ENCODE measurements around the gene FDPS. TPM values are rescaled to one million over a fixed set of nuclear protein-coding genes. Genes with fewer than 3 reads are reported as not detected.

Gene FDPS
- total RNA-seq, 4 donors from 2014 or later, result 89.0 to 103 (median 98.9) TPM

DNA sequence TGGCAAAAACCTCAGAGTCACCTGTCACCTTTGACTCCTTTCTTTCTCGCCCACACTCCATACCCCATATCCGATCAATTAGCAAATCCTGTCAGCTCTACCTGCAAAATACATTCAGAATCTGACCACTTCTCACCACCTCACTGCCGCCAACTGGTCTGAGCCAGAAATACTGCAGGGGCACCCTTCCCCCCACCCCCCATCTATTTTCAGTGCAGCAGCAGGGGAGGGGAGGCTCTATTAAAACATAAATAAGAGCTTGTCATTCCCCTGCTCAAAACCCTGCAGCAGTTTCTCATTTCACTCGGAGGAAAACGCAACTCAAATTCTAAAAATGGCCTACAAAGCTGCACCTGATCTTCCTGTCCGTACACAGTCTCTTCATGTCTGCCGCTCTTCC, 11.3 kb upstream of the FDPS start:
- WGBS, 2 donors, result 56 to 62% methylated on average over 7 of the region's 7 CpGs
- intact Hi-C loops (cut with DNase I), result no loop called here

DNA sequence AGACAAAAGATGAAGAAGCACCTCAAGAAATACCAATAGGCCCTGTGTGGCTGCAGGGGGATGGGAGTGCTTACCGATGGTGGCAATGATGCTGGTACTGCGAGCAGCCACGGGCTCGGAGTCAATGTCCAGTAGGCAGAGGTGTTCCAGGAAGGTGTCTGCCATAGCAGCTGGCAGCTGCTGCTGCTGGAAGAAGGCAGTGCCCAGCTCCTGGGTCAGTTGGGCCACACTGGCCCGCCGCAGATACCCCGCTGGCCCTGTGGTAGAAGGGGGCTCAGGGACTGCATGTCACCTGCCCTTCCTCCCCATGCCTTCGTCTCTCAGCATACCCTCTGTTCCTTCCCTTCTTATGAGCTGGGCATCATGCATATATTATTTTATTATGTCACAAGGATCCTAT, 8.6 kb upstream of the FDPS start:
- DNase-seq, result no peak
- H3K27ac ChIP-seq, result no peak overlapping the region
- H3K4me3 ChIP-seq (replicated peaks in 1 of 3), result no peak overlapping the region
- H3K36me3 ChIP-seq, result no peaks in the 10 kb centered on the region
- WGBS, 2 donors, result 90 to 99% methylated on average over 8 of the region's 8 CpGs
- TF ChIP-seq POLR2A (IDR thresholded peaks at IDR 0.05), result no peak
- TF ChIP-seq, protein P1, sequence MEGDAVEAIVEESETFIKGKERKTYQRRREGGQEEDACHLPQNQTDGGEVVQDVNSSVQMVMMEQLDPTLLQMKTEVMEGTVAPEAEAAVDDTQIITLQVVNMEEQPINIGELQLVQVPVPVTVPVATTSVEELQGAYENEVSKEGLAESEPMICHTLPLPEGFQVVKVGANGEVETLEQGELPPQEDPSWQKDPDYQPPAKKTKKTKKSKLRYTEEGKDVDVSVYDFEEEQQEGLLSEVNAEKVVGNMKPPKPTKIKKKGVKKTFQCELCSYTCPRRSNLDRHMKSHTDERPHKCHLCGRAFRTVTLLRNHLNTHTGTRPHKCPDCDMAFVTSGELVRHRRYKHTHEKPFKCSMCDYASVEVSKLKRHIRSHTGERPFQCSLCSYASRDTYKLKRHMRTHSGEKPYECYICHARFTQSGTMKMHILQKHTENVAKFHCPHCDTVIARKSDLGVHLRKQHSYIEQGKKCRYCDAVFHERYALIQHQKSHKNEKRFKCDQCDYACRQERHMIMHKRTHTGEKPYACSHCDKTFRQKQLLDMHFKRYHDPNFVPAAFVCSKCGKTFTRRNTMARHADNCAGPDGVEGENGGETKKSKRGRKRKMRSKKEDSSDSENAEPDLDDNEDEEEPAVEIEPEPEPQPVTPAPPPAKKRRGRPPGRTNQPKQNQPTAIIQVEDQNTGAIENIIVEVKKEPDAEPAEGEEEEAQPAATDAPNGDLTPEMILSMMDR (IDR thresholded peaks at IDR 0.05), result no peak
- H3K4me1 ChIP-seq, result peaks cover 4% of the 10 kb centered on the region in 2 donors
- peaks cover under 1% of the 10 kb centered on the region for H3K27me3 ChIP-seq
- H3K9me3 ChIP-seq, result no peaks in the 10 kb centered on the region
- intact Hi-C loops (cut with DNase I), result no loop called here

More for the DNA sequence above, 11.3 kb upstream of the FDPS start:
- H3K27ac ChIP-seq, result no peak overlapping the region
- H3K27me3 ChIP-seq, result peaks cover 8% of the 10 kb centered on the region
- no peak overlapping the region for H3K4me3 ChIP-seq (replicated peaks in 1 of 3)
- DNase-seq, result no peak
- H3K36me3 ChIP-seq, result no peaks in the 10 kb centered on the region
- peaks cover 5% of the 10 kb centered on the region in 2 donors for H3K4me1 ChIP-seq
- TF ChIP-seq POLR2A (IDR thresholded peaks at IDR 0.05), result no peak
- TF ChIP-seq, protein P1 (IDR thresholded peaks at IDR 0.05), result no peak
- no peaks in the 10 kb centered on the region for H3K9me3 ChIP-seq

DNA sequence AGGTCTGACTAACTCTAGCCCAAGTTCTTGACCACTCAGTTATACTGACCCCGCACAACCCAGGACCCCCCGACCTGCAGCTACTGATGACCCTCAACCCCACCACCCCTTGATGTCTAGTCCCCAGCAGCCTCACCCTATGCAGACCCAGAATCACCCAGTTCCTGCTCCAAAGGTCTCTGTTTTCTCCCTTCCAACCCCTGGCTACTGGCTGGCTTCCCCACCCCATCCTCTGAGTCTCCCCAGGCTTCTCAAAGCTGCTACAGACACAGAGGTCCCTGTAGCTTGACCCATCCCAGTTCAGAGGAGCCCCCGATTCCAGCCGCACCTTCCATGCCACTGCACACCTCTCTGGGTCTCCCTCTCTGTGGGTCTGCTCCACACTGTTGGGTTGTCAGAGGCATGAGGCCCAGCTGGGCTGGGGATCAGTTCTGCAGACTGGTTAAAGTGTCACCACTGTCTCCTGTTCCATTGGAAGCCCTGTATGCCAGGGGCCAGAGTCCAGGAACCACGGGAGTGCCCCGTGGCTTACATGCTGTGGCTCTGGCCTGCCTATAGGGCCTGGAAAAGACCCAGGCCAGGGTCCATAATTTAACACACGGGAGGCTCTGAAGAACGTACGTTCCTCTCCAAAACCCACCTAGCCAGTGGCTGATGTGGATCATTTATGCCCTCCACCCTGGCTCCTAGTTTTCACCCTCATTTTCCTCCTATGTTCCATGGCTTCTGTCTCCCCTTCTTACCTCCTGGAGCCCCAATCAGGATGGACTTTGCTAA, 7.9 kb upstream of the FDPS start:
- no peak overlapping the region for H3K4me3 ChIP-seq (replicated peaks in 1 of 3)
- TF ChIP-seq, protein P1 (IDR thresholded peaks at IDR 0.05), result no peak
- no peak for TF ChIP-seq POLR2A (IDR thresholded peaks at IDR 0.05)
- 89 to 90% methylated on average over 7 to 9 of the region's 9 CpGs for WGBS, 2 donors
- H3K36me3 ChIP-seq, result no peaks in the 10 kb centered on the region
- H3K9me3 ChIP-seq, result no peaks in the 10 kb centered on the region
- intact Hi-C loops (cut with DNase I), result no loop called here
- H3K27me3 ChIP-seq, result no peaks in the 10 kb centered on the region
- no peaks in the 10 kb centered on the region for H3K4me1 ChIP-seq
- no peak overlapping the region for H3K27ac ChIP-seq
- no peak for DNase-seq

DNA sequence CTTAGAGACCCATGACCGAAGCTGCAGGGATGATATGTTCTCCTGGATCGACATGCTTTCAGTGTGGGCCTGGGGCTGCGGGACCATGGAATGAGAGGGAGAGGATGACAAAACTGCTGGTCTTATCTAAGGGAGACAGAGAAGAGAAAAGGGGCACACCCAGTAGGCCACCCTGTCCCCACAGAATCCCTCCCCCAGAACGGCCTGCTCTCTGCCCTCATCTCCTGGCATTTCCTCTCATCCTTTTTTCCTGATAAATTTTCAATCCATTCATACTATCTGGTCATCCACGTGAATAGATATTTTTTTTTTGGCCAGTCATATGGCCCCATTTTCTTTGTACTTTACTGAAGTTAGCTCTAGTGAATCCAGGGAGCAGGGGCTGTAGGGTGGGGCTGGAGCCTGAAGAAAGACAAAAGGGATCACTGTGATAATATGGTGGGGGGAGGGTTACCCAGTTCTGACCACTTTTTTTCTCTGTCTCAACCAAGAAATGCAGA, 7.3 kb upstream of the FDPS start, which contains the start of gene PKLR:
PKLR (minus strand) TSS at position 97 of the 500 bp plus-strand sequence; CDS start at position 54, 43 bp downstream.
- Histone ChIP-seq H3K27ac (no peak within 1 kb of the TSS), H3K36me3 (no peaks in the 10 kb centered on the region), H3K9me3 (no peaks in the 10 kb centered on the region), H3K27me3 (no peaks in the 10 kb centered on the region), H3K4me3 (replicated peaks in 1 of 3) (no peak within 1 kb of the TSS), H3K4me1 (no peaks in the 10 kb centered on the region)
- 79 to 86% methylated on average over 5 of the region's 5 CpGs for WGBS, 2 donors
- no peak for TF ChIP-seq POLR2A (IDR thresholded peaks at IDR 0.05)
- TF ChIP-seq, protein P1 (IDR thresholded peaks at IDR 0.05), result no peak
- no peak for DNase-seq
- intact Hi-C loops (cut with DNase I), result no loop called here

DNA sequence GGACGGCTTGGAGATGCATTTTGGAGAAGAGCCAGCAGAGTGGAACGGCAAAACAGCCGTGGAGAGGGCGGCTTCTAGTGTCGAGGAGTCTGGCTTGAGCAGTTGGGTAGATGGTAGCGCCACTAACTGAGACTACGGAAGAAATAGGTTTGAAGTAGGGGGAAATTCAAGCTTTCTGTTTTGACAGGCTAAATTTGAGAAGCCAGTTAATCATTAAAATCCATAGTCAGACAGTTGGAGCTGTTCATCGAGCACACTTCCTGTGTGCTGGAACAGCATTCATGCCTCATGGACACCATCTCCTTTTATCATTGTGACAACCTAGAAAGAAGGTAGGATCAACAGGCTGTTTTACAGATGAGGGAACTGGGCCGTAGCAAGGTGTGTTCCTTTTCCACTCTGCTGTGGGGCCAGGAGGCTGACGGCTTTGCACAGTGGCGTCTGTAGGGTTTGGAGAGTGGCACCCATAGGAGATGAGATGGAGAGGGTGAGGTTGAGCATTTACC, 4.1 kb upstream of the FDPS start:
- intact Hi-C loops (cut with DNase I), result no loop called here

More for the DNA sequence above, 4.1 kb upstream of the FDPS start:
- peaks cover 4 to 9% of the 10 kb centered on the region in 2 donors for H3K4me1 ChIP-seq
- H3K9me3 ChIP-seq, result no peaks in the 10 kb centered on the region
- H3K27me3 ChIP-seq, result no peaks in the 10 kb centered on the region
- no peak for DNase-seq
- H3K36me3 ChIP-seq, result no peaks in the 10 kb centered on the region
- no peak overlapping the region for H3K27ac ChIP-seq
- TF ChIP-seq, protein P1 (IDR thresholded peaks at IDR 0.05), result no peak
- TF ChIP-seq POLR2A (IDR thresholded peaks at IDR 0.05), result no peak
- 48 to 56% methylated on average over 11 of the region's 11 CpGs for WGBS, 2 donors
- no peak overlapping the region for H3K4me3 ChIP-seq (replicated peaks in 1 of 3)
